Head of caudate nucleus (tissue), 42 donors: ENCODE measurements around the gene NFKBIZ.
"Not testable (repeated sequence)": the region's sequence is repeated elsewhere in the genome, so short reads cannot be mapped to it uniquely, and the experiment has no call there.

Source experiments
- DNase-seq, 42 donors: peaks; one replicate each; pipeline versions ENCODE4 v3.0.0 to v3.0.0-alpha.2; 2020 to 2021; ENCODE audit warnings: mixed read lengths in 7 of 42
- intact Hi-C: fragments of 100-400 bp; cut with DNase I; formaldehyde crosslinking; loops from one replicate; pipeline ENCODE4 v1.15.0; 2022

NFKBIZ gene

DNA sequence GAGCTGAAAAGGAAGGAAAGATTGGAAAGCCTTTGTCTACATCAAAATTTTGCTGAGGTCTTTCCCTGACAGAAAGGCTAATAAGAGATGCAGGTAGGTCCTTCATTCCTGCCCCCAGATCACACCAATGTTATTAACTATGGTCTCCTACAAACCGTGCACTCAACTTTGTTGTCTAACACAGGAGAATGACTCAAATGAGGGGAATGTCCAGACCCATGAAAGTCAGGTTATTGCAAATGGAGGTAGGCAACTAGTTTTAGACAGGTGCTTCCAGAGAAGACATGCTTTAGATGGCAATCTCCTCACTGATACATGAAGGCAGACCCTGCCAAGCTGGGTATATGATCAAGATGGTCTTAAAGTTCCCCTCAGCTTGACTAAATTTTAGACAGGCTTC, 51.0 kb downstream of the NFKBIZ start:
- no peak for DNase-seq
- intact Hi-C loops, result no loop called here

DNA sequence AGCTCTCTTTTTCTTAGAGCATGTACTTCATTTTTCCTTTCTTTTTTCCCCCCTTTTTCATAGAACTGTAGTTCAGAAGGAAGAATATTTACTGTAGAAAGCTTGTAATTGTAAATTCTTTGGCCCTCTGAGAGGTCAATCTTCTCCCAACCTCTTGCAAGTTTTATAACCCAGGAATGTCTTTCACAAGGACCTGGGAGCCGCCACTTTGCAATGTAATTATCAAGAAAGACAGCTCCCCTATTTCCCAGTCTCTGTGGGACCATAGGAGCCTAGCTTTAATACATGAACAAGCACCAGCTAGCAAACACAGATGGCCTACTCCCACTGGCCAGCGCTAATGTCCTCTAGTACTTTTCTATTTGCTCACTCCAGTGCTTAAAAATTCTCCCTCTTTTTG, 51.4 kb downstream of the NFKBIZ start:
- no peak for DNase-seq
- intact Hi-C loops, result no loop called here

DNA sequence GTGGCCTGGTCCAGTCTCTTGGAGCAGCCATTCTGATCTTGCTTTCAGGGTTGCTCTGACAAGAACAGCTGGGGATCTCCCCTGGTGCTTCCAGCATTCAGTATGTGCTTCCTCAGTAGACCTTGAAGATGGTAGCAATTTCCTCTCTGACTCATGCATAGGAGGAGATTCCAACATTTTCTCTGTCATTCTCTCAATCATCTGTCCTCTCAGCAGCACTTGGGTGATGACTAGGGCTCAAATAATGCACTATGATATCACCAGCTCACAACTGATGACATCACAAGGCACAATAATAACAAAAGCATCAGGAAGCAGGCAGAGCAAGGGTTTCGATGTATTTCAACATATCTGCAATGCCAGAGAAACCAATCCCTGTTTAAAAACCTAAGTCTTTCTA, 52.7 kb downstream of the NFKBIZ start:
- no peak for DNase-seq
- intact Hi-C loops, result no loop called here

DNA sequence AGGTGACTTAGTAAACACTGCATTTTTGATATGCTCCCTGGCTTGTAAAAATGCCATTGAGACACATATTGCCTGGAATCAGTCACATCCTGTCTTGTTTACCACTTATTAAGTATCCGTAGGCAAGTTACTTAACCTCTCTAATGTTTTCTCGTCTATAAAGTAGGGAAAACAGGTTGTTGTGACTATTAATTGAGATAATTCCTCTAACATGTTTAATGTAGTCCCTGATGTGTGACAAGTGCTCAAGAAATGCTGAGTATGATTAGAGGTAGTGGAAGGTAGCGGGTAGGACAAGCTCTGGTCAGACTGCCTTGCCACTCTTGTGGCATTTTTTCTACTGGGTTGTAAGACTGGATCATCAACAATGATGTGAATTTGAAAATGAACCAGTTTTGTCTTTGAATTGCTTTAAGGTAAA, 54.1 kb downstream of the NFKBIZ start:
- no peak for DNase-seq
- intact Hi-C loops, result no loop called here

DNA sequence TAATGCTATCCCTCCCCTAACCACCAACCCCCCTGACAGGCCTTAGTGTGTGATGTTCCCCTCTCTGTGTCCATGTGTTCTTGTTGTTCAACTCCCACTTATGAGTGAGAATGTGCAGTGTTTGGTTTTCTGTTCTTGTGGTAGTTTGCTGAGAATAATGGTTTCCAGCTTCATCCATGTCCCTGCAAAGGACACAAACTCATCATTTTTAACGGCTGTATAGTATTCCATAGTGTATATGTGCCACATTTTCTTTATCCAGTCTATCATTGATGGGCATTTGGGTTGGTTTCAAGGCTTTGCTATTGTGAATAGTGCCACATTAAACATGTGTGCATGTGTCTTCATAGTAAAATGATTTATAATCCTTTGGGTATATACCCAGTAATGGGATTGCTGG, 56.3 kb downstream of the NFKBIZ start:
- intact Hi-C loops, DNase-seq: not testable (repeated sequence)
